ENCODE data around the gene APOBEC3A.
"Not testable (repeated sequence)": the region's sequence is repeated elsewhere in the genome, so short reads cannot be mapped to it uniquely, and the experiment has no call there.

The APOBEC3A gene

DNA sequence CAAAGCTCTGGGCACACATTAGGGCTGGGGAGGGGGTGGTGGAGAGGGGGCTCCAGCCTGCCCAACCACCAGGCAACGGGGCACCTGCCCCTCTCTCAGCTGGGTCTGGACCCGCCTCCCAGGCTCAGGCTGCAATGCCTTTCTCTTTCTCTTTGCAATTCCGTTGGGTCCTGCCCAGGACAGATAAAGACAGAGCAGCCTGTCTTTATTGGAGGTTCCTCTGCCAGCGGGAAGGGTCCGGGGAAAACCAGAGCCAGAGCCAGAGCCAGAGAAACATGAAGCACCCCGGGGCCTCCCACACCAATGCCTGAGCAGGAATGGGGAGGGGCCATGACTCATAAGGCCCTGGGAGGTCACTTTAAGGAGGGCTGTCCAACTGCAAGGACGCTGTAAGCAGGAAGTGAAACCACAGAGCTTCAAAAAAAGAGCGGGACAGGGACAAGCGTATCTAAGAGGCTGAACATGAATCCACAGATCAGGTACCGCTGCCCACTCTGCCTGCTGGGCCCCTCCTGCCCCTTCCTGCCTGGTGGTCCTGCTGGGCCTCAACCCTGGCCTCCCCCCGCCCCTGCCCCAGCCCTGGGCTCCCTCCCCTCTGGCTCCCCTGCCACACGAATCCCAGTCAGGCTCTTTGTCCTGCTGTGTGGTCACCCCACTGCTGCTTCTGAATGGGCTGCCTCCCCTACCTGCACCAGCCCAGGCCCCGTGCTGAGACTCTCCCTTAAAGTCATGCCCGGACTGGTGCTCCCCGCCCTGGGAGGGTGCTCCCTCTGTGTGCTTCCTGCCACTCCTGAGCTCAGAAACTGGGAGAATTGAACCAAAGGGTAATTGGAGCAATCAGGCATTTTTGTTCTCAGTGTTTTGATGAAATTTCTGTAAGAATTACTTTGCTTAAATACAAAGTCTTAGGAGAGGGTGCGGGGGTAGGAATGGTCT is 24.9 kb downstream of the APOBEC3A start, which contains the start of gene APOBEC3B:
TSS of gene APOBEC3B (plus strand) at position 356 of the 936 bp plus-strand sequence. CDS start at position 463, 107 bp downstream.
- DNase-seq, result peak; percentile 86

- no peak for DNase-seq
These were observed 26.8 kb downstream of the APOBEC3A start for GRCh38 chr22:38984224-38984623.

DNA sequence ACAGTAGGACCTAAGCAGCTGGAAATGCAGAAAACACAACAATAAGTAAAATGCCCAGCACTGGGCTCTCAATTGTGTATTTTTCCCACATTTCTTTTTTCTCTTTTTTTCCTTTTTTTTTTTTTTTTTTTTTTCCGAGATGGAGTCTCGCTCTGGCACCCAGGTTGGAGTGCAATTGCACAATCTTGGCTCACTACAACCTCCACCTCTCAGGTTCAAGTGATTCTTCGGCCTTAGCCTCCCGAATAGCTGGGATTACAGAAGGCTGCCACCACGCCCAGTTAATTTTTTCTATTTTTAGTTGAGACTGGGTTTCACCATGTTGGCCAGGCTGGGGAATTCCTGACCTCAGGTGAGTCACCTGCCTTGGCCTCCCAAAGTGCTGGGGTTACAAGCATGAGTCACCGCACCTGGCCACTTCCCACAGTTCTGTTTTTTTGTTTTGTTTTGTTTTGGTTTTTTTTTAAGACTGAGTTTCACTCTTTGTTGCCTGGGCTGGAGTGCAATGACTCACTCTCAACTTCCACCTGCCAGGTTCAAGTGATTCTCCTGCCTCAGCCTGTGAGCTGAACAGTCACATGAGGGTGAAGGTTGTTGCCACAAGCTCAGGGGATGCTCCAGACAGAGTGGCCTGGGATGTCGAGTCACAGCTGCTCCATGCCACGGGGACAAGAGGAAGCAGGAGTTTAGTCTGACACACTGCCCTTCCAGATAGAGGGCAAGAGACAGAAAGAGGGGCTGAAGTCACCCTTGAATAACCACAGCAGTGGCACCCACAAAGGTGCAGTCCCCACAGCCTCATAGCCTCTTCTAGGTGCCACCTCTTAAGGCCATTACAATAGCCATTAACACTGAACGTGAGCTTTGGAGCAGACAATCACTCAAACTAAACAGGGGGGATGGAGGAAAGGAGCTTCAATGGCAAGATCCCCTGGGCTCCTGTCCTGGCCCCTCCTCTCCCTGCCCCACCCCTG is 27.7 kb downstream of the APOBEC3A start:
- peak; percentile 95 for DNase-seq

GRCh38 chr22:38986629-38987028 is 29.2 kb downstream of the APOBEC3A start:
- no peak for DNase-seq

GRCh38 chr22:38987171-38987895 is 29.9 kb downstream of the APOBEC3A start:
- no peak for DNase-seq

DNA sequence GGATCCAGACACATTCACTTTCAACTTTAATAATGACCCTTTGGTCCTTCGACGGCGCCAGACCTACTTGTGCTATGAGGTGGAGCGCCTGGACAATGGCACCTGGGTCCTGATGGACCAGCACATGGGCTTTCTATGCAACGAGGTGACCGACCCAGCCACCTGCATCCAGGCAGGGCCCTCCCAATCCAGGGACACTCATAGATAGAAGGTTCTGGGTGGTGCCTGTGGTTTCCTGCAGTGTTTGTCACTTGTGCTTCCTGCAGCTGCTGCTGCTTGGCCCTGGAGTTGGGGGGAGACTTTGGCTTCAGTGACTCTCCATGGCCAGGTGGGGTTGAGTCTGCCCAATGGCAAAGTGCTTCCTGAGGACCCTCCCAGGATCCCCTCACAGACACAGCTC is 32.1 kb downstream of the APOBEC3A start:
- no peak for DNase-seq

- peak; percentile 75 for DNase-seq
These were observed 35.5 kb downstream of the APOBEC3A start for GRCh38 chr22:38992871-38993371.

GRCh38 chr22:38996105-38996504 is 38.7 kb downstream of the APOBEC3A start:
- no peak for DNase-seq

DNA sequence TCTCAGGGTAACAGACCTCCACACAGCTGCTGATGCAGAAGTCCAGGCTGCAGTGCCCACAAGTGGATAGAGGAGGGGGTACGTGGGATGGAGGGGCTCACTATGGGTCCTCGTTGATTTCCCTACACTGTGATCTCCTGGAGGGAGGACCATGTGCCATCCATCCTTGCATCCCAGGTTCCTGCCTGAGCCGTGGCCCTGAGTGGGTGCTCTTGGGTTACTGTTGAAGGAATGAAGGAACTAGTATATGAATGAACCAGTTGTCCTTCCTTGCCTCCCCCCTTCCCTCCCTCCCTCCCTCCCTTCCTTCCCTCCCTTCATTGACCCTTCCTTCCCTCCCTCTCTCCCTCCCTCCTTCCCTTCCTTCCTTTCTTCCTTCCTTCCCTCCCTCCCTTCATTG is 40.1 kb downstream of the APOBEC3A start:
- no peak for DNase-seq

- peak; percentile 89 for DNase-seq
These were observed 45.8 kb downstream of the APOBEC3A start for GRCh38 chr22:39003165-39003638.

GRCh38 chr22:39007177-39007576 is 49.8 kb downstream of the APOBEC3A start:
- DNase-seq, result no peak

- DNase-seq, result not testable (repeated sequence)
These were observed 51.0 kb downstream of the APOBEC3A start for GRCh38 chr22:39008271-39008850.

GRCh38 chr22:39010946-39011345 is 53.5 kb downstream of the APOBEC3A start:
- no peak for DNase-seq
